ENCODE measurements around the gene U2AF2. TPM values are rescaled to one million over a fixed set of nuclear protein-coding genes. Genes with fewer than 3 reads are reported as not detected.

The U2AF2 gene
- total RNA-seq, 1 experiment from 2014 or later = 343 TPM

- Histone ChIP-seq H3K27me3 (ENCODE audit: low read length) (no peaks in the 10 kb centered on the region), H4K20me1 (ENCODE audit: low read length) (peaks cover 71% of the 10 kb centered on the region), H3F3A (ENCODE audit: low read length, unreplicated experiment) (no peaks in the 10 kb centered on the region), H2AFZ (ENCODE audit: low read length) (no peak overlapping the region), H3K4me2 (ENCODE audit: low read length) (no peak overlapping the region), H3K9me3 (ENCODE audit: low read length) (no peaks in the 10 kb centered on the region), H3K4me1 (ENCODE audit: insufficient read depth, low read length) (peaks cover 12% of the 10 kb centered on the region), H3K9me2 (replicated peaks; ENCODE audit: low read length) (no peaks in the 10 kb centered on the region), H3K9ac (ENCODE audit: low read length) (no peak overlapping the region), H3K36me3 (ENCODE audit: low read depth, low read length) (peaks cover 73% of the 10 kb centered on the region), H3K79me2 (ENCODE audit: low read length) (peaks cover 96% of the 10 kb centered on the region), H3K4me3 (ENCODE audit: low read length) (no peak overlapping the region), H3K27ac (ENCODE audit: low read length) (no peak overlapping the region)
- ChIA-PET POLR2A (ENCODE audit: unreplicated experiment) (no interaction called here), CTCF (no interaction called here)
- DNase-seq (no peak), ATAC-seq (no peak)
- intact Hi-C loops (cut with micrococcal nuclease) = no loop called here
- TF ChIP-seq CTCF (conservative IDR thresholded peaks at IDR 0.05; ENCODE audit: low read depth, low read length) (no peak), EZH2phosphoT487 (IDR thresholded peaks at IDR 0.05; ENCODE audit: borderline replicate concordance, low read length) (no peak), EZH2 (IDR thresholded peaks at IDR 0.05; ENCODE audit: low read length, unreplicated experiment) (no peak)
- BruUV-seq (replicated peaks) = no TSS peak
Measured at GRCh38 chr19:55660404-55660803, 5.6 kb downstream of the U2AF2 start.

- Histone ChIP-seq H3K9me2 (replicated peaks; ENCODE audit: low read length) (no peaks in the 10 kb centered on the region), H3F3A (ENCODE audit: low read length, unreplicated experiment) (no peaks in the 10 kb centered on the region), H2AFZ (ENCODE audit: low read length) (no peak overlapping the region), H3K4me2 (ENCODE audit: low read length) (no peak overlapping the region), H3K27me3 (ENCODE audit: low read length) (no peaks in the 10 kb centered on the region), H3K79me2 (ENCODE audit: low read length) (peaks cover 96% of the 10 kb centered on the region), H4K20me1 (ENCODE audit: low read length) (peaks cover 70% of the 10 kb centered on the region), H3K36me3 (ENCODE audit: low read depth, low read length) (peaks cover 72% of the 10 kb centered on the region), H3K4me3 (ENCODE audit: low read length) (no peak overlapping the region), H3K27ac (ENCODE audit: low read length) (no peak overlapping the region), H3K9me3 (ENCODE audit: low read length) (no peaks in the 10 kb centered on the region), H3K9ac (ENCODE audit: low read length) (no peak overlapping the region), H3K4me1 (ENCODE audit: insufficient read depth, low read length) (peaks cover 12% of the 10 kb centered on the region)
- intact Hi-C loops (cut with micrococcal nuclease) = no loop called here
- TF ChIP-seq CTCF (conservative IDR thresholded peaks at IDR 0.05; ENCODE audit: low read depth, low read length) = no peak
- TF ChIP-seq EZH2 (IDR thresholded peaks at IDR 0.05; ENCODE audit: low read length, unreplicated experiment) = no peak
- no peak for TF ChIP-seq EZH2phosphoT487 (IDR thresholded peaks at IDR 0.05; ENCODE audit: borderline replicate concordance, low read length)
- no TSS peak for BruUV-seq (replicated peaks)
- ChIA-PET POLR2A (ENCODE audit: unreplicated experiment) (no interaction called here), CTCF (no interaction called here)
- ATAC-seq (no peak), DNase-seq (no peak)
Measured at GRCh38 chr19:55660991-55661390, 6.2 kb downstream of the U2AF2 start.

GRCh38 chr19:55661826-55662225 lies 7.0 kb downstream of the U2AF2 start:
- Histone ChIP-seq H3K79me2 (ENCODE audit: low read length) (peaks cover 96% of the 10 kb centered on the region), H3K27ac (ENCODE audit: low read length) (no peak overlapping the region), H3K4me2 (ENCODE audit: low read length) (no peak overlapping the region), H3K9ac (ENCODE audit: low read length) (no peak overlapping the region), H3K9me2 (replicated peaks; ENCODE audit: low read length) (no peaks in the 10 kb centered on the region), H4K20me1 (ENCODE audit: low read length) (peaks cover 70% of the 10 kb centered on the region), H3K36me3 (ENCODE audit: low read depth, low read length) (peaks cover 74% of the 10 kb centered on the region), H3K9me3 (ENCODE audit: low read length) (no peaks in the 10 kb centered on the region), H3F3A (ENCODE audit: low read length, unreplicated experiment) (no peaks in the 10 kb centered on the region), H2AFZ (ENCODE audit: low read length) (no peak overlapping the region), H3K4me1 (ENCODE audit: insufficient read depth, low read length) (peaks cover 12% of the 10 kb centered on the region), H3K4me3 (ENCODE audit: low read length) (no peak overlapping the region), H3K27me3 (ENCODE audit: low read length) (no peaks in the 10 kb centered on the region)
- ATAC-seq = no peak
- CTCF ChIA-PET = no interaction called here
- TF ChIP-seq CTCF (conservative IDR thresholded peaks at IDR 0.05; ENCODE audit: low read depth, low read length) (no peak), EZH2 (IDR thresholded peaks at IDR 0.05; ENCODE audit: low read length, unreplicated experiment) (no peak), EZH2phosphoT487 (IDR thresholded peaks at IDR 0.05; ENCODE audit: borderline replicate concordance, low read length) (no peak)
- no TSS peak for BruUV-seq (replicated peaks)
- POLR2A ChIA-PET (ENCODE audit: unreplicated experiment) = no interaction called here
- intact Hi-C loops (cut with micrococcal nuclease) = no loop called here
- DNase-seq = no peak
